Measurements from ENCODE around the gene FABP1. TPM values are rescaled to one million over a fixed set of nuclear protein-coding genes. Genes with fewer than 3 reads are reported as not detected.

FABP1 gene
- total and polyA plus RNA-seq, 2 of the 8 experiments (the other 6 are each of a cell fraction or from before 2014, with no cell fraction given): 0.09 TPM; not detected in 1

- no peak for TF ChIP-seq RNF2 (IDR thresholded peaks at IDR 0.05; ENCODE audit: borderline replicate concordance, low read depth, low read length, missing control alignments, poor library complexity, severe bottlenecking)
- no peak for TF ChIP-seq RAD21 (IDR thresholded peaks at IDR 0.05 in 1 of 2, conservative IDR thresholded peaks at IDR 0.05 in 1 of 2; ENCODE audit: low read depth in 2 of 2, low read length in 2 of 2)
- TF ChIP-seq BRCA1 (IDR thresholded peaks at IDR 0.05; ENCODE audit: low read depth, low read length): no peak
- no peak for TF ChIP-seq BCL11A (IDR thresholded peaks at IDR 0.05; ENCODE audit: low read depth in 2 of 2, low read length in 2 of 2)
Measured at GRCh38 chr2:88148929-88149438, 21.1 kb upstream of the FABP1 start (continued).

Data from H1 (cell line).